K562 (cell line): Measurements from ENCODE around the gene RBM15. TPM values are rescaled to one million over a fixed set of nuclear protein-coding genes. Genes with fewer than 3 reads are reported as not detected.

Experiments used
- CBX3 ChIP-seq, 2 experiments: IDR thresholded peaks; 1 replicate in 1 of 2; 2 replicates in 1 of 2; pipeline ENCODE4 v1.6.1; 2012; ENCODE audit warnings: inconsistent platforms in 2 of 2, low read length in 2 of 2, borderline replicate concordance in 1 of 2, control low read depth in 1 of 2
- ELF2 ChIP-seq: fragments of 250-450 bp; sonication (Bioruptor Pico); IDR thresholded peaks from 2 replicates; pipeline ENCODE4 v1.5.0; 2021; ENCODE audit warnings: mild to moderate bottlenecking
- NR2C1 ChIP-seq, 2 experiments: fragments of 450-650 bp; IDR thresholded peaks; 2 replicates each; pipeline ENCODE4 v1.6.1; 2017; ENCODE audit warnings: mild to moderate bottlenecking in 2 of 2, antibody characterized with exemption in 1 of 2, inconsistent platforms in 1 of 2, missing compliant biosample characterization in 1 of 2, missing genetic modification characterization in 1 of 2
- PHF21A ChIP-seq: fragments of 450-650 bp; IDR thresholded peaks from 2 replicates; pipeline ENCODE4 v1.6.1; 2017; ENCODE audit warnings: low read depth, borderline replicate concordance
- ZFP1 ChIP-seq: fragments of 450-650 bp; formaldehyde crosslinking; IDR thresholded peaks from 2 replicates; pipeline ENCODE4 v1.4.0; 2020; ENCODE audit warnings: mild to moderate bottlenecking, mixed read lengths
- polyA plus RNA-seq, 8 experiments: library from polyadenylated mRNA; depleted of rRNA in 4 of 8; stranded (reverse) in 5 of 8; unstranded in 3 of 8; fragments of >200 nt; fragmentation: Nextera tagmentation in 2 of 8; fragmentation: Illumina TruSeq in 1 of 8; extraction: Ambion mirVana in 2 of 8; extraction: Trizol in 1 of 8; gene quantifications; 2 replicates each; pipeline versions ENCODE4 v1.2.1 to v1.2.3, GENCODE V29; 2011 to 2014; ENCODE audit warnings: inconsistent platforms in 1 of 8, missing spikeins in 1 of 8
- total RNA-seq, 7 experiments: library from RNA; depleted of rRNA in 6 of 7; stranded (reverse); fragments of >200 nt in 6 of 7; fragmentation: Illumina TruSeq in 2 of 7; extraction: Trizol in 2 of 7; gene quantifications; 2 replicates each; pipeline versions ENCODE4 v1.2.1 to v1.2.3, GENCODE V29; 2011 to 2021; ENCODE audit warnings: low replicate concordance in 1 of 7
- TF ChIP-seq, protein P1 (sequence below): IDR thresholded peaks from 2 replicates; pipeline ENCODE4 v1.6.1; 2012; ENCODE audit warnings: low read depth, low read length, improper control_type of control experiment, borderline replicate concordance
- TF ChIP-seq, protein P2 (sequence below), 2 experiments: fragments of 450-650 bp in 1 of 2; sonication (generic) in 1 of 2; formaldehyde crosslinking in 1 of 2; IDR thresholded peaks; 2 replicates each; pipeline versions ENCODE4 v1.7.1 to v1.9.0; 2016 to 2022; ENCODE audit warnings: inconsistent platforms in 1 of 2, mild to moderate bottlenecking in 1 of 2, missing genetic modification reagents in 1 of 2
- TF ChIP-seq, protein P3 (sequence below): fragments of 250-450 bp; sonication (Bioruptor Pico); IDR thresholded peaks from 2 replicates; pipeline ENCODE4 v1.8.0; 2021; ENCODE audit warnings: mild to moderate bottlenecking, moderate library complexity
- TF ChIP-seq, protein P4 (sequence below): fragments of 250-450 bp; sonication (Bioruptor Pico); IDR thresholded peaks from 2 replicates; pipeline ENCODE4 v1.6.1; 2021; ENCODE audit warnings: mild to moderate bottlenecking

The RBM15 gene
- total and polyA plus RNA-seq, 9 of the 15 experiments (the other 6 are each of a cell fraction or from before 2014, with no cell fraction given): 2.4 to 63.4 (median 28.2) TPM

DNA sequence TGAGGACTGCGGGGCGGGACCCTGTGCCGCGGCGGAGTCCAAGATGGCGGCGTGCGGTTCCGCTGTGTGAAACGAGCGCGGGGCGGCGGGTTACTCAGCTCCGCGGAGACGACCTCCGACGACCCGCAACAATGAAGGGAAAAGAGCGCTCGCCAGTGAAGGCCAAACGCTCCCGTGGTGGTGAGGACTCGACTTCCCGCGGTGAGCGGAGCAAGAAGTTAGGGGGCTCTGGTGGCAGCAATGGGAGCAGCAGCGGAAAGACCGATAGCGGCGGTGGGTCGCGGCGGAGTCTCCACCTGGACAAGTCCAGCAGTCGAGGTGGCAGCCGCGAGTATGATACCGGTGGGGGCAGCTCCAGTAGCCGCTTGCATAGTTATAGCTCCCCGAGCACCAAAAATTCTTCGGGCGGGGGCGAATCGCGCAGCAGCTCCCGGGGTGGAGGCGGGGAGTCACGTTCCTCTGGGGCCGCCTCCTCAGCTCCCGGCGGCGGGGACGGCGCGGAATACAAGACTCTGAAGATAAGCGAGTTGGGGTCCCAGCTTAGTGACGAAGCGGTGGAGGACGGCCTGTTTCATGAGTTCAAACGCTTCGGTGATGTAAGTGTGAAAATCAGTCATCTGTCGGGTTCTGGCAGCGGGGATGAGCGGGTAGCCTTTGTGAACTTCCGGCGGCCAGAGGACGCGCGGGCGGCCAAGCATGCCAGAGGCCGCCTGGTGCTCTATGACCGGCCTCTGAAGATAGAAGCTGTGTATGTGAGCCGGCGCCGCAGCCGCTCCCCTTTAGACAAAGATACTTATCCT lies 430 bp downstream of the RBM15 start (continued):
- TF ChIP-seq, protein P1, sequence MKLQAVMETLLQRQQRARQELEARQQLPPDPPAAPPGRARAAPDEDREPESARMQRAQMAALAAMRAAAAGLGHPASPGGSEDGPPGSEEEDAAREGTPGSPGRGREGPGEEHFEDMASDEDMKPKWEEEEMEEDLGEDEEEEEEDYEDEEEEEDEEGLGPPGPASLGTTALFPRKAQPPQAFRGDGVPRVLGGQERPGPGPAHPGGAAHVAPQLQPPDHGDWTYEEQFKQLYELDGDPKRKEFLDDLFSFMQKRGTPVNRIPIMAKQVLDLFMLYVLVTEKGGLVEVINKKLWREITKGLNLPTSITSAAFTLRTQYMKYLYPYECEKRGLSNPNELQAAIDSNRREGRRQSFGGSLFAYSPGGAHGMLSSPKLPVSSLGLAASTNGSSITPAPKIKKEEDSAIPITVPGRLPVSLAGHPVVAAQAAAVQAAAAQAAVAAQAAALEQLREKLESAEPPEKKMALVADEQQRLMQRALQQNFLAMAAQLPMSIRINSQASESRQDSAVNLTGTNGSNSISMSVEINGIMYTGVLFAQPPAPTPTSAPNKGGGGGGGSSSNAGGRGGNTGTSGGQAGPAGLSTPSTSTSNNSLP: no peak
- no peak for TF ChIP-seq NR2C1 (IDR thresholded peaks at IDR 0.05)
- no peak; the same call in 1 of the 2 replicates for TF ChIP-seq NR2C1 (tag; IDR thresholded peaks at IDR 0.05)
- TF ChIP-seq, protein P2, sequence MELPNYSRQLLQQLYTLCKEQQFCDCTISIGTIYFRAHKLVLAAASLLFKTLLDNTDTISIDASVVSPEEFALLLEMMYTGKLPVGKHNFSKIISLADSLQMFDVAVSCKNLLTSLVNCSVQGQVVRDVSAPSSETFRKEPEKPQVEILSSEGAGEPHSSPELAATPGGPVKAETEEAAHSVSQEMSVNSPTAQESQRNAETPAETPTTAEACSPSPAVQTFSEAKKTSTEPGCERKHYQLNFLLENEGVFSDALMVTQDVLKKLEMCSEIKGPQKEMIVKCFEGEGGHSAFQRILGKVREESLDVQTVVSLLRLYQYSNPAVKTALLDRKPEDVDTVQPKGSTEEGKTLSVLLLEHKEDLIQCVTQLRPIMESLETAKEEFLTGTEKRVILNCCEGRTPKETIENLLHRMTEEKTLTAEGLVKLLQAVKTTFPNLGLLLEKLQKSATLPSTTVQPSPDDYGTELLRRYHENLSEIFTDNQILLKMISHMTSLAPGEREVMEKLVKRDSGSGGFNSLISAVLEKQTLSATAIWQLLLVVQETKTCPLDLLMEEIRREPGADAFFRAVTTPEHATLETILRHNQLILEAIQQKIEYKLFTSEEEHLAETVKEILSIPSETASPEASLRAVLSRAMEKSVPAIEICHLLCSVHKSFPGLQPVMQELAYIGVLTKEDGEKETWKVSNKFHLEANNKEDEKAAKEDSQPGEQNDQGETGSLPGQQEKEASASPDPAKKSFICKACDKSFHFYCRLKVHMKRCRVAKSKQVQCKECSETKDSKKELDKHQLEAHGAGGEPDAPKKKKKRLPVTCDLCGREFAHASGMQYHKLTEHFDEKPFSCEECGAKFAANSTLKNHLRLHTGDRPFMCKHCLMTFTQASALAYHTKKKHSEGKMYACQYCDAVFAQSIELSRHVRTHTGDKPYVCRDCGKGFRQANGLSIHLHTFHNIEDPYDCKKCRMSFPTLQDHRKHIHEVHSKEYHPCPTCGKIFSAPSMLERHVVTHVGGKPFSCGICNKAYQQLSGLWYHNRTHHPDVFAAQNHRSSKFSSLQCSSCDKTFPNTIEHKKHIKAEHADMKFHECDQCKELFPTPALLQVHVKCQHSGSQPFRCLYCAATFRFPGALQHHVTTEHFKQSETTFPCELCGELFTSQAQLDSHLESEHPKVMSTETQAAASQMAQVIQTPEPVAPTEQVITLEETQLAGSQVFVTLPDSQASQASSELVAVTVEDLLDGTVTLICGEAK (IDR thresholded peaks at IDR 0.05): no peak; the same call in none of the 2 replicates
- TF ChIP-seq, protein P2 (CRISPR knock-in tag; IDR thresholded peaks at IDR 0.05): 0 out of 2 replicates have a peak, but pooled peaks have one; percentile 27
- TF ChIP-seq, protein P3, sequence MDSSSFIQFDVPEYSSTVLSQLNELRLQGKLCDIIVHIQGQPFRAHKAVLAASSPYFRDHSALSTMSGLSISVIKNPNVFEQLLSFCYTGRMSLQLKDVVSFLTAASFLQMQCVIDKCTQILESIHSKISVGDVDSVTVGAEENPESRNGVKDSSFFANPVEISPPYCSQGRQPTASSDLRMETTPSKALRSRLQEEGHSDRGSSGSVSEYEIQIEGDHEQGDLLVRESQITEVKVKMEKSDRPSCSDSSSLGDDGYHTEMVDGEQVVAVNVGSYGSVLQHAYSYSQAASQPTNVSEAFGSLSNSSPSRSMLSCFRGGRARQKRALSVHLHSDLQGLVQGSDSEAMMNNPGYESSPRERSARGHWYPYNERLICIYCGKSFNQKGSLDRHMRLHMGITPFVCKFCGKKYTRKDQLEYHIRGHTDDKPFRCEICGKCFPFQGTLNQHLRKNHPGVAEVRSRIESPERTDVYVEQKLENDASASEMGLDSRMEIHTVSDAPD (CRISPR knock-in tag): no peak
- TF ChIP-seq ZFP1 (CRISPR knock-in tag): no peak
- no peak for TF ChIP-seq CBX3 (IDR thresholded peaks at IDR 0.05; ENCODE audit: borderline replicate concordance in 1 of 2, low read length in 2 of 2)
- no peak for TF ChIP-seq PHF21A
- TF ChIP-seq, protein P4, sequence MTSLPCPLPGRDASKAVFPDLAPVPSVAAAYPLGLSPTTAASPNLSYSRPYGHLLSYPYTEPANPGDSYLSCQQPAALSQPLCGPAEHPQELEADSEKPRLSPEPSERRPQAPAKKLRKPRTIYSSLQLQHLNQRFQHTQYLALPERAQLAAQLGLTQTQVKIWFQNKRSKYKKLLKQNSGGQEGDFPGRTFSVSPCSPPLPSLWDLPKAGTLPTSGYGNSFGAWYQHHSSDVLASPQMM (CRISPR knock-in tag): no peak
- peak; percentile 17; the same call in 1 of the 2 replicates for TF ChIP-seq ELF2
